ENCODE results near the gene PBXIP1. TPM values are rescaled to one million over a fixed set of nuclear protein-coding genes. Genes with fewer than 3 reads are reported as not detected.

Gene PBXIP1
- 10 to 100 TPM; 11.1 to 51.1 (median 29.3) TPM for total RNA-seq

GRCh38 chr1:154955718-154956543 lies at the start of gene PBXIP1:
TSS of gene PBXIP1 (minus strand) at chr1:154956099. CDS start at chr1:154953721, 2,378 bp downstream.
- H3K9me3 ChIP-seq, result no peaks in the 10 kb centered on the region
- peak; percentile 30 for DNase-seq

GRCh38 chr1:155005076-155006011 lies 49.4 kb upstream of the PBXIP1 start:
- Histone ChIP-seq H3K36me3 (peaks cover 0 to 17% (median 0%) of the 10 kb centered on the region in 3 donors), H3K4me3 (peak overlapping the region; percentile 77 to 96 (median 86)), H3K9me3 (no peaks in the 10 kb centered on the region), H3K27ac (peak overlapping the region; percentile 97 to 99 (median 98)), H3K4me1 (peaks cover 40 to 69% (median 53%) of the 10 kb centered on the region in 3 donors), H3K27me3 (no peaks in the 10 kb centered on the region)
- peak in 1 of 4 donors; percentile 43 for TF ChIP-seq POLR2A (IDR thresholded peaks at IDR 0.05)
- no peak for TF ChIP-seq CTCF (IDR thresholded peaks at IDR 0.05)
- intact Hi-C loops (cut with DNase I), result no loop called here
- no peak for DNase-seq
- 14 to 18% methylated on average over 4 to 6 of the region's 17 CpGs for WGBS, 2 donors

More at GRCh38 chr1:154955718-154956543, at the start of gene PBXIP1:
- intact Hi-C loops (cut with DNase I), result loop anchor here (10.0 kb wide), 1 partner anchor 391 kb away; the partner anchor contains the start of gene CHRNB2
- Histone ChIP-seq H3K27me3 (no peaks in the 10 kb centered on the region), H3K27ac (peak within 1 kb of the TSS; percentile 79 to 89 (median 85)), H3K36me3 (peaks cover 8 to 37% (median 12%) of the 10 kb centered on the region in 3 donors), H3K4me3 (peak within 1 kb of the TSS; percentile 43 to 71 (median 55)), H3K4me1 (peaks cover 28 to 94% (median 64%) of the 10 kb centered on the region in 3 donors)
- TF ChIP-seq POLR2A (IDR thresholded peaks at IDR 0.05) (peak in 1 of 4 donors; percentile 64), CTCF (IDR thresholded peaks at IDR 0.05) (peak in 2 of 6 experiments; percentile 2 to 12)
- WGBS, 2 donors, result 0% methylated on average over 16 to 17 of the region's 18 CpGs

GRCh38 chr1:155004352-155005075 lies 48.6 kb upstream of the PBXIP1 start:
- Histone ChIP-seq H3K4me1 (peaks cover 47 to 69% (median 55%) of the 10 kb centered on the region in 3 donors), H3K9me3 (no peaks in the 10 kb centered on the region), H3K27ac (peak overlapping the region; percentile 97 to 99 (median 98)), H3K36me3 (peaks cover 0 to 12% (median 0%) of the 10 kb centered on the region in 3 donors), H3K27me3 (no peaks in the 10 kb centered on the region), H3K4me3 (peak overlapping the region; percentile 77 to 96 (median 86))
- DNase-seq, result no peak
- no peak for TF ChIP-seq CTCF (IDR thresholded peaks at IDR 0.05)
- TF ChIP-seq POLR2A (IDR thresholded peaks at IDR 0.05), result no peak
- WGBS, 2 donors, result 10 to 30% methylated on average over 2 to 4 of the region's 5 CpGs
- intact Hi-C loops (cut with DNase I), result no loop called here

GRCh38 chr1:155003766-155004351 lies 48.0 kb upstream of the PBXIP1 start:
- peak overlapping the region; percentile 97 to 99 (median 98) for H3K27ac ChIP-seq
- H3K9me3 ChIP-seq, result no peaks in the 10 kb centered on the region
- TF ChIP-seq POLR2A (IDR thresholded peaks at IDR 0.05) (peak in 1 of 4 donors; percentile 15), CTCF (IDR thresholded peaks at IDR 0.05) (no peak)
- WGBS, 2 donors, result 5% methylated on average over 3 of the region's 34 CpGs; no CpG with 5 or more reads in 1 of the 2 donors
- H3K4me3 ChIP-seq, result peak overlapping the region; percentile 77 to 96 (median 86)
- H3K4me1 ChIP-seq, result peaks cover 52 to 69% (median 57%) of the 10 kb centered on the region in 3 donors
- no peaks in the 10 kb centered on the region for H3K27me3 ChIP-seq
- no peak for DNase-seq
- intact Hi-C loops (cut with DNase I), result no loop called here
- H3K36me3 ChIP-seq, result peaks cover 0 to 7% (median 0%) of the 10 kb centered on the region in 3 donors
